HepG2 (cell line): ENCODE measurements around the gene SLC35E4. TPM values are rescaled to one million over a fixed set of nuclear protein-coding genes. Genes with fewer than 3 reads are reported as not detected.

Experiments
- ATAC-seq: fragments of 200-7000 bp; cut with Tn5 transposase; 3 replicates; pipeline ENCODE4 v1.9.1; 2020; ENCODE audit warnings: mild to moderate bottlenecking, moderate library complexity
- BruUV-seq: library from RNA; stranded (reverse); fragments of 400-500 nt; replicated peaks from 2 replicates; lab custom pipeline; 2021; lab: Mats Ljungman, UMichigan
- CTCF ChIA-PET: fragments of 300-600 bp; formaldehyde crosslinking; extraction: SDS; loops from one replicate; lab custom pipeline; 2021; ENCODE audit warnings: low total read pairs, inconsistent platforms, low intra/inter-chr PET ratio; lab: Yijun Ruan, JAX
- POLR2A ChIA-PET: fragments of 350-600 bp; sonication (Branson Sonifier 250); formaldehyde crosslinking; loops from one replicate; lab custom pipeline; 2020; ENCODE audit warnings: antibody characterized with exemption, inconsistent platforms; lab: Yijun Ruan, JAX
- DNase-seq: peaks from one replicate; pipeline ENCODE4 v3.0.0-alpha.2; 2015; ENCODE audit warnings: low spot score
- FAIRE-seq: peaks from 3 replicates; lab custom pipeline; 2011; peaks lifted over from hg19 to GRCh38; lab: Jason Lieb, UNC
- H2AFZ ChIP-seq: one replicate; pipeline ENCODE4 v1.6.1; 2011; ENCODE audit warnings: low read length, inconsistent platforms
- H3K27ac ChIP-seq: fragments of 300-600 bp; 3 replicates; pipeline ENCODE4 v1.8.0; 2011; ENCODE audit warnings: mixed run types, mild to moderate bottlenecking, mixed read lengths, low read length, inconsistent platforms; ENCODE audit not compliant: insufficient read depth; ENCODE audit errors: extremely low read length
- H3K27me3 ChIP-seq, 2 experiments: fragments of 200-600 bp in 1 of 2; 2 replicates in 1 of 2; 3 replicates in 1 of 2; pipeline versions ENCODE4 v1.6.0 to v1.8.0; 2011; ENCODE audit warnings: low read length in 2 of 2, mild to moderate bottlenecking in 2 of 2, moderate library complexity in 2 of 2, inconsistent platforms in 1 of 2; ENCODE audit not compliant: insufficient read depth in 2 of 2, control insufficient read depth in 1 of 2
- H3K36me3 ChIP-seq, 2 experiments: fragments of 200-600 bp in 1 of 2; replicated peaks in 1 of 2; 2 replicates in 1 of 2; 3 replicates in 1 of 2; pipeline versions ENCODE4 v1.5.1 to v1.8.0; 2011; ENCODE audit warnings: low read length in 2 of 2, inconsistent platforms in 1 of 2; ENCODE audit not compliant: insufficient read depth in 2 of 2, control insufficient read depth in 1 of 2
- H3K4me1 ChIP-seq: 2 replicates; pipeline ENCODE4 v1.5.1; 2012; ENCODE audit warnings: low read length, inconsistent platforms; ENCODE audit not compliant: insufficient read depth
- H3K4me2 ChIP-seq: 2 replicates; pipeline ENCODE4 v1.6.0; 2011; ENCODE audit warnings: low read depth, low read length, inconsistent platforms
- H3K4me3 ChIP-seq, 3 experiments: fragments of 200-600 bp in 1 of 3; sonication (generic), shearing (Covaris generic) in 1 of 3; replicated peaks in 1 of 3; 2 replicates each; pipeline ENCODE4 v1.5.1; 2011 to 2016; ENCODE audit warnings: low read length in 3 of 3, inconsistent platforms in 2 of 3, low read depth in 2 of 3, mild to moderate bottlenecking in 2 of 3, control low read depth in 1 of 3, mixed read lengths in 1 of 3; ENCODE audit not compliant: insufficient read depth in 1 of 3
- H3K79me2 ChIP-seq: one replicate; pipeline ENCODE4 v1.6.1; 2011; ENCODE audit warnings: low read length, inconsistent platforms; ENCODE audit not compliant: insufficient read depth
- H3K9ac ChIP-seq: 2 replicates; pipeline ENCODE4 v1.6.0; 2011; ENCODE audit warnings: mild to moderate bottlenecking, low read depth, low read length, inconsistent platforms; ENCODE audit not compliant: insufficient read depth
- H3K9me3 ChIP-seq: 2 replicates; pipeline ENCODE4 v1.5.1; 2012; ENCODE audit warnings: mild to moderate bottlenecking, low read length
- H4K20me1 ChIP-seq: 2 replicates; pipeline ENCODE4 v1.6.0; 2011; ENCODE audit warnings: inconsistent platforms, mild to moderate bottlenecking, low read length, moderate library complexity; ENCODE audit not compliant: insufficient read depth
- CEBPB ChIP-seq: IDR thresholded peaks from 2 replicates; pipeline ENCODE4 v1.6.1; 2011; ENCODE audit warnings: low read depth, low read length, improper control_type of control experiment, borderline replicate concordance
- FOXO1 ChIP-seq: sonication (generic); formaldehyde crosslinking; IDR thresholded peaks from 2 replicates; pipeline ENCODE4 v1.4.0; 2020; ENCODE audit warnings: missing genetic modification reagents
- HNF4A ChIP-seq: sonication (generic); formaldehyde crosslinking; IDR thresholded peaks from 2 replicates; pipeline ENCODE4 v1.4.0; 2020; ENCODE audit warnings: missing genetic modification reagents
- HNRNPL ChIP-seq: fragments of 200-400 bp; formaldehyde crosslinking; IDR thresholded peaks from 2 replicates; pipeline ENCODE4 v1.6.1; 2017; ENCODE audit warnings: mild to moderate bottlenecking, low read depth, low read length
- HOXA5 ChIP-seq: sonication (generic); formaldehyde crosslinking; IDR thresholded peaks from 2 replicates; pipeline ENCODE4 v1.4.0; 2020; ENCODE audit warnings: missing genetic modification reagents
- MAZ ChIP-seq, 2 experiments: sonication (generic) in 1 of 2; formaldehyde crosslinking in 1 of 2; IDR thresholded peaks; 2 replicates each; pipeline versions ENCODE4 v1.5.0 to v1.6.1; 2012 to 2020; ENCODE audit warnings: low read depth in 2 of 2, mild to moderate bottlenecking in 2 of 2, borderline replicate concordance in 1 of 2, improper control_type of control experiment in 1 of 2, low read length in 1 of 2, missing genetic modification reagents in 1 of 2, moderate library complexity in 1 of 2
- NR2F1 ChIP-seq, 2 experiments: fragments of 450-650 bp in 1 of 2; formaldehyde crosslinking in 1 of 2; IDR thresholded peaks; 2 replicates each; pipeline versions ENCODE4 v1.5.0 to v1.6.1; 2016 to 2020; ENCODE audit warnings: mild to moderate bottlenecking in 1 of 2, missing compliant biosample characterization in 1 of 2, missing genetic modification reagents in 1 of 2, moderate library complexity in 1 of 2
- PHF5A ChIP-seq: IDR thresholded peaks from one replicate; pipeline ENCODE4 v1.6.1; 2018; ENCODE audit warnings: low read depth, missing genetic modification reagents; ENCODE audit not compliant: unreplicated experiment
- SRSF1 ChIP-seq: fragments of 200-400 bp; formaldehyde crosslinking; optimal IDR thresholded peaks from 2 replicates; pipeline ENCODE3; 2017; ENCODE audit warnings: mild to moderate bottlenecking, low read depth, low read length, moderate library complexity
- ZNF143 ChIP-seq: sonication (generic); formaldehyde crosslinking; IDR thresholded peaks from 2 replicates; pipeline ENCODE4 v1.4.0; 2020; ENCODE audit warnings: missing genetic modification reagents
- ZNF589 ChIP-seq: sonication (generic); formaldehyde crosslinking; conservative IDR thresholded peaks from 2 replicates; pipeline ENCODE4 v1.8.0; 2022; ENCODE audit warnings: mild to moderate bottlenecking, moderate library complexity, missing genetic modification reagents
- WGBS: methylation state at CpG from one replicate; pipeline ENCODE4 v1.1.6; 2017; ENCODE audit warnings: low lambda C conversion rate; 5-methylcytosine and 5-hydroxymethylcytosine counted together
- in situ Hi-C: cut with HindIII; loops from 2 replicates; pipeline ENCODE4 v1.10.0; 2017; ENCODE audit warnings: low pct_unique_long_range_greater_than_20kb; ENCODE audit not compliant: extremely low pct_ligation_motif_present
- intact Hi-C: fragments of 100-400 bp; cut with micrococcal nuclease; formaldehyde crosslinking; loops from one replicate; pipeline ENCODE4 v1.10.0; 2022; ENCODE audit not compliant: unreplicated experiment
- polyA plus RNA-seq, 8 experiments: library from polyadenylated mRNA; depleted of rRNA in 3 of 8; stranded (reverse) in 7 of 8; unstranded in 1 of 8; fragments of >200 nt; fragmentation: Illumina TruSeq in 4 of 8; extraction: Trizol in 4 of 8; gene quantifications; 2 replicates each; pipeline versions ENCODE4 v1.2.1 to v1.2.3, GENCODE V29; 2011 to 2016; ENCODE audit warnings: low read depth in 4 of 8, missing spikeins in 1 of 8, mixed read lengths in 1 of 8; ENCODE audit not compliant: insufficient read depth in 1 of 8
- total RNA-seq, 5 experiments: library from RNA; depleted of rRNA; stranded (reverse); fragments of >200 nt; fragmentation: Illumina TruSeq; extraction: Trizol; gene quantifications; 2 replicates each; pipeline ENCODE4 v1.2.3, GENCODE V29; 2016; ENCODE audit warnings: low read depth in 1 of 5
- TF ChIP-seq, protein P1 (sequence below), 2 experiments: sonication (generic) in 1 of 2; formaldehyde crosslinking in 1 of 2; IDR thresholded peaks; 2 replicates each; pipeline versions ENCODE4 v1.5.1 to v1.6.1; 2011 to 2020; ENCODE audit warnings: borderline replicate concordance in 1 of 2, low read depth in 1 of 2, low read length in 1 of 2, mild to moderate bottlenecking in 1 of 2, missing genetic modification reagents in 1 of 2, moderate library complexity in 1 of 2

Gene SLC35E4
- total and polyA plus RNA-seq, 2 of the 13 experiments (the other 11 are each of a cell fraction or from before 2014, with no cell fraction given): 0.07 to 0.15 TPM

DNA sequence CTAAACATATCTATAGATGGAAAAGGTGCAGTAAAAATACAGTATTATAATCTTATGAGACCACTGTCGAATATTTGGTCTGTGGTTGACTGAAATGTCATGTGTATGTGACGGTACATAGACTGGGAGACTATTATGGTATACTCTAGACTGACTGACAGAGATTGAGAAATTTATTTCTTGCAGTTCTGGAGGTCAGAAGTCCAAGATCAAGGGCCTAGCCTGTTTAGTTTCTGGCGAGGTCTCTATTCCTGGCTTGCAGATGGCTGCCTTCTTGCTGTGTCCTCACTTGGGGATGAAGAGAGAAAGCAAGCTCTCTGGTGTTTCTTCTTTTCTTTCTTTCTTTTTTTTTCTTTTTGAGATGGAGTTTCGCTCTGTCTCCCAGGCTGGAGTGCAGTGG is 51.8 kb downstream of the SLC35E4 start:
- intact Hi-C loops: no loop called here
- no peak for ATAC-seq
- DNase-seq: no peak
- in situ Hi-C loops: no loop called here
- TF ChIP-seq SRSF1 (no peak), ZNF589 (no peak)
- TF ChIP-seq, protein P1, sequence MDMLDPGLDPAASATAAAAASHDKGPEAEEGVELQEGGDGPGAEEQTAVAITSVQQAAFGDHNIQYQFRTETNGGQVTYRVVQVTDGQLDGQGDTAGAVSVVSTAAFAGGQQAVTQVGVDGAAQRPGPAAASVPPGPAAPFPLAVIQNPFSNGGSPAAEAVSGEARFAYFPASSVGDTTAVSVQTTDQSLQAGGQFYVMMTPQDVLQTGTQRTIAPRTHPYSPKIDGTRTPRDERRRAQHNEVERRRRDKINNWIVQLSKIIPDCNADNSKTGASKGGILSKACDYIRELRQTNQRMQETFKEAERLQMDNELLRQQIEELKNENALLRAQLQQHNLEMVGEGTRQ (IDR thresholded peaks at IDR 0.05; ENCODE audit: low read depth, low read length): no peak
- TF ChIP-seq, protein P1 (CRISPR knock-in tag; IDR thresholded peaks at IDR 0.05; ENCODE audit: borderline replicate concordance): no peak
- H3K79me2 ChIP-seq: no peaks in the 10 kb centered on the region
- no peak overlapping the region for H3K4me3 ChIP-seq
- 17% methylated on average over 4 of the region's 4 CpGs for WGBS
- H4K20me1 ChIP-seq: no peaks in the 10 kb centered on the region
- FAIRE-seq: no peak
- no peaks in the 10 kb centered on the region for H3K4me1 ChIP-seq
- H3K4me2 ChIP-seq: no peak overlapping the region
- no TSS peak for BruUV-seq
- ChIA-PET POLR2A (no interaction called here), CTCF (no interaction called here)
- H3K27ac ChIP-seq: no peak overlapping the region
- no peak overlapping the region for H2AFZ ChIP-seq
- H3K9me3 ChIP-seq: no peaks in the 10 kb centered on the region
- no peaks in the 10 kb centered on the region for H3K27me3 ChIP-seq
- H3K36me3 ChIP-seq: no peaks in the 10 kb centered on the region
- H3K9ac ChIP-seq: no peak overlapping the region

DNA sequence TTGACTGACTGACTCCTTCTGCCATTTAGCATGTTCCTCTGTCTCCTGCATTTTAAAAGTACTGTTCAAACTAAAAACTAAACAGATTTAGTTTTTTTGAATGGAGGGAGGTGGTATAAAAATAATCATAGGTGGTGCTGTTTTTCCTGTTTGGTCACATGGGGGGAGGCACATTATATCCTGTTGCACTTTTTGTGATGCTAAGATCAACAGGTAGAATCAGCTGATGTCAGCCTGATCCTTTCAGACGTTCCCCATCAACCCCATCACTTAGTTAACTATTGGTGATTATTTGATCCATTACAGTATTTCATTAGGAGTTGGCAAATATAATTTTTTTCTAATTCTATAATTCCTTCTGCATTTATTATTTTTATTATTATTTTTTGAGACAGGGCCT is 54.0 kb downstream of the SLC35E4 start:
- Histone ChIP-seq H3K27ac (no peak overlapping the region), H3K79me2 (no peaks in the 10 kb centered on the region), H3K9me3 (no peaks in the 10 kb centered on the region), H3K4me3 (no peak overlapping the region), H3K36me3 (no peaks in the 10 kb centered on the region), H3K4me2 (no peak overlapping the region), H4K20me1 (no peaks in the 10 kb centered on the region), H2AFZ (no peak overlapping the region), H3K27me3 (peaks cover 0 to 12% of the 10 kb centered on the region in 2 experiments; a peak in 3 of 5 replicates), H3K4me1 (no peaks in the 10 kb centered on the region), H3K9ac (no peak overlapping the region)
- ChIA-PET CTCF (no interaction called here), POLR2A (no interaction called here)
- DNase-seq (no peak), FAIRE-seq (no peak), ATAC-seq (no peak)
- BruUV-seq: no TSS peak
- intact Hi-C loops: no loop called here
- WGBS: 7% methylated on average over 1 of the region's 1 CpG
- no peak for TF ChIP-seq NR2F1 (CRISPR knock-in tag; IDR thresholded peaks at IDR 0.05)
- no peak for TF ChIP-seq FOXO1 (CRISPR knock-in tag)
- TF ChIP-seq CEBPB: no peak
- no peak for TF ChIP-seq PHF5A (CRISPR knock-in tag)
- TF ChIP-seq HNF4A: no peak
- no peak for TF ChIP-seq MAZ (IDR thresholded peaks at IDR 0.05; ENCODE audit: borderline replicate concordance, low read depth, low read length)
- TF ChIP-seq MAZ (CRISPR knock-in tag; IDR thresholded peaks at IDR 0.05; ENCODE audit: low read depth): no peak
- no peak for TF ChIP-seq HNRNPL
- TF ChIP-seq HOXA5 (CRISPR knock-in tag): no peak
- TF ChIP-seq ZNF143 (CRISPR knock-in tag): no peak
- in situ Hi-C loops: no loop called here
